GM18502 (cell line): ENCODE data around the gene GPR180.

Experiments used
- ATAC-seq: cut with Tn5 transposase; IDR thresholded peaks from one replicate; pipeline ENCODE4 v1.9.1; 2021; ENCODE audit warnings: mild to moderate bottlenecking; ENCODE audit not compliant: unreplicated experiment, poor library complexity

The GPR180 gene

GRCh38 chr13:94601446-94602431 lies at the start of gene GPR180:
TSS of gene GPR180 (plus strand) at chr13:94601857. CDS start at chr13:94601928, 71 bp downstream.
- ATAC-seq, result peak; percentile 100

GRCh38 chr13:94552095-94552494 lies 49.6 kb upstream of the GPR180 start:
- ATAC-seq, result no peak

- no peak for ATAC-seq
These were observed 47.9 kb upstream of the GPR180 start for GRCh38 chr13:94553766-94554165.

- no peak for ATAC-seq
These were observed 45.6 kb upstream of the GPR180 start for GRCh38 chr13:94556041-94556440.

- ATAC-seq, result no peak
These were observed 45.0 kb upstream of the GPR180 start for GRCh38 chr13:94556621-94557020.

DNA sequence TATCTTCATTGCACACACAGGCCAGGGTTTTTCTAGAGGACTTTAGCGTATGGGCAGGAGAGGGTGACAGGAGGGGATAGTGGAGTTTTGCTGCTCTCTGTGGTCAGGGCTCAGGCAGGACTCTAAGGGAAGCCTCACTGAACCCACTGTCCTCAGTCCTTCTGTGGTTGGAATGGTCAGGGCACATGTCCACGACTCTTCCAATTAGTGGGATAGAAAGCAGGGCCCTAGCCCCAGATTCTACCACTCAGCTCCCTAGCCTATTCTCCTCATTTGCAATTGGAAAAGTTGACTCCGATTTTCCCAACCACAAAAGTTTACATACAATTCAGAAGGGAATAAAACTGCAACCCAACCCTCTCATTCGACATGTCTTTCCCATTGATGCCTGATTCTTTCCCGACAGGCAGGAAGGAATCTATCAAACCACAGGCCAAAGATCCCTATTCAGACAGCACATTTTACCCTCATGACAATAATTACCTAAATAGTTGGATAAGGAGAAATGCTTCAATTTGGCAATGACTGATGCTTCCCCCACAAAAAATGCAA lies 43.9 kb upstream of the GPR180 start:
- ATAC-seq, result no peak

DNA sequence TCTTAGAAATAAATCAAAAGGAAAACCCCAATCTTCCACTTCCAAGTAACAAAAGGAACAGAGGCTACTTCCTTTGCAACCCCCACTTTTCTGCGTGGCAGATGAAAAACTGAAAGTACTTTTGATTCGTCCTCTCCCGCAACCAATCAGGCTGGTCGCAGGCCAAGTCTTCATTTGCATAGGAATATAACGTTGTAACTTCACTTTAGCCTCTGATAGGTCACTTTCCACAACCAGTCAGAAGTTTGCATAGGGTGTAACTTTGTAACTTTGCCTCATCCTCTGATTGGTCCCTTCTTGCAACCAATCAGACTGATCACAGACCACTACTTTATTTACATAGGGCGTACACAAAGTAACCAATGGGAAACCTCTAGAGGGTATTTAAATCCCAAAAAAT lies 42.9 kb upstream of the GPR180 start:
- no peak for ATAC-seq

DNA sequence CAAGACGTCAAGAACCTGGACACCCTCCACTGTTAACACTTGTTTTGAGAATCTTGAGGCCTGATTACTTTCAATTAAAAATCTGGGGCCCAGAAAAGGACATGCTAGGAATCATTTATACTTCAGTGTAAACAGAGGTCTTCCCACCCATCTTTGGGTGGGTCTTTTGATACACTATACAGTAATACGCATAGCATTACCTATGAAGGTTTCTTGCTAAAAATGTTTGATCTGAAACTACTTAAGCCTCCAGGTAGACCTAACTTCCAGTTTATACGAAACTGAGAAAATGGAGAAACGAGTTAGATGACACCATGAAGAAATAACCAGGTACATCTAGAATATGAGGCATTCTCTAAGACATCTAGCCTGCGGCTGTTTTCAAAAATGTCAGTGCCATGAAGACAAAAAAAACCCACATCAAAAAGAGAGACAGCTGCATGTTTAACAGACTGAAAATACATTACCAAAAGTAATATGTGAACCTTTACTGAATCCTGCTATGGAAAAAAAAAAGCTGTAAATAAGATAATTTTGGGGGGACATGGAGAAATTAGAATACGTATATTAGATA lies 42.3 kb upstream of the GPR180 start:
- ATAC-seq, result no peak

GRCh38 chr13:94560116-94560515 lies 41.5 kb upstream of the GPR180 start:
- no peak for ATAC-seq

- no peak for ATAC-seq
These were observed 40.5 kb upstream of the GPR180 start for GRCh38 chr13:94561126-94561525.

DNA sequence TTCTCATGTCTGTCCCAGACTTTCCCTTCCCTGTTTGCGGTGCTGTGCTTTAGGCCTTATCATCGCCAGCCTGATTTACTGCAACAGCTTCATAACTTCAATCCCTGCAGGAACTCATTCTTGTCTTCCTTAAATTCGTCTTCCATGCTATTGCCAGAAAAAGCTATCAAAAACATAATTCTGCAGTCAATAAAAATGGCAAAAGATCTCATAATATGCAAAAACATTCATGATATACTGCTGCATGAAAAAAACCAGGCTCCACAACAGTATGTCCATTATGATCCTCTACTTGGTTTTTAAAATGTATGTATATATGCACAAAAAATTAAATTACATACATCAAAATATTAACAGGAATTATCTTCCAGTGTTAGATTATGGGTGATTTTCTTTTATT lies 34.1 kb upstream of the GPR180 start:
- ATAC-seq, result no peak

GRCh38 chr13:94568443-94568842 lies 33.2 kb upstream of the GPR180 start:
- ATAC-seq, result no peak

GRCh38 chr13:94569615-94570014 lies 32.0 kb upstream of the GPR180 start:
- ATAC-seq, result no peak

DNA sequence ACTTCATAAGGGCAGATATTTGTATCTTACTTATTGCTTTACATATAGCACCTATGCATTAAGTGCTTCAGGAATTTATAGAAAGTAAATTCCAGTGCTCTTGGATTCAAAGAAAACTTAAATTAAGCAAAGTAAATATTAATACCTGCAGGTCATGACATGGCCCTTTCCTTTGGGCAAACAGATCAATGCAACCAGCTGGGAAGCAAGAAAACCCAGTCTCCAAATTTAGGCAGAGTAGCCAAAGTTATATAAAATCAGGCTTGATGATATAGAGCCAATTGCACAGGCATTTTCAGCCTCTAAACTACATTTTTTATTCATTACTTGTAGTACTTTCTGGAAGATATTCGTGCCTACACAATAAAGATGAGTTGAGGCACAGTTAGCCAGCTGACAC lies 22.6 kb upstream of the GPR180 start:
- no peak for ATAC-seq

GRCh38 chr13:94583926-94584325 lies 17.7 kb upstream of the GPR180 start:
- ATAC-seq, result no peak

GRCh38 chr13:94585543-94586101 lies 16.0 kb upstream of the GPR180 start:
- no peak for ATAC-seq

DNA sequence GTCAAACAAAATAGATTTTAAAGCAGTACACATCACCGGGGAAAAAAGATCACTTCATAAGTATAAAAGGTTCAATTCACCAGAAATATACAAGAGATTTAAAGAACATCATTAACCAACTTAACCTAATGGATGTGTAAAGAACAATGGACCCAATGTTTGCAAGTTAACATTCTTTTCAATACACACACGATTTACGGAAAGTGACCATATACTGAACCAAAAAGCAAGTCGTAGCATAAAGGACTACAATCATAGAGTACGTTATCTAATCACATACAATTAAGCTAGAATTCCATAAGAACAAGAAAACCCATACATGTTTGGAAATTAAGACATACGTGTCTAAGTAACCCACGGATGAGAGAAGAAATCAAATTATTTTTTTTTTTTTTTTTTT lies 15.3 kb upstream of the GPR180 start:
- ATAC-seq, result no peak

DNA sequence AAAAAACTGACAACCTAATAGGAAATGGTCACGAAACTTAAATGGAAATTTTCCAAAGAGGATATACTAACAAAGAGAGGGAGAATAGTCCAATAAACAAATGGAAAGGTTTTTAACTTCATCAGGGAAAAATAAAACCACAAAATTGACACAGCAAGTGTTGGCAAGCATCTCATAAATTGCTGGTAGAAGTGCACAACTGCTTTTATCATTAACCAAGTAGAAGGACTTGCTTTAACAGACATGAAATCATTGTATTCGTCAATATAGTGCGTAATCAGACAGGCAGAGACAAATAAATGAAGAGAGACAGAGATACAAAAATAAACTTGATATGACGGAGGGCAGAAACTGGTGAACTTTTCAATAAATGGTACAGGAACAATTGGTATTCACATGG lies 13.1 kb upstream of the GPR180 start:
- no peak for ATAC-seq

- no peak for ATAC-seq
These were observed 10.9 kb upstream of the GPR180 start for GRCh38 chr13:94590744-94591143.

DNA sequence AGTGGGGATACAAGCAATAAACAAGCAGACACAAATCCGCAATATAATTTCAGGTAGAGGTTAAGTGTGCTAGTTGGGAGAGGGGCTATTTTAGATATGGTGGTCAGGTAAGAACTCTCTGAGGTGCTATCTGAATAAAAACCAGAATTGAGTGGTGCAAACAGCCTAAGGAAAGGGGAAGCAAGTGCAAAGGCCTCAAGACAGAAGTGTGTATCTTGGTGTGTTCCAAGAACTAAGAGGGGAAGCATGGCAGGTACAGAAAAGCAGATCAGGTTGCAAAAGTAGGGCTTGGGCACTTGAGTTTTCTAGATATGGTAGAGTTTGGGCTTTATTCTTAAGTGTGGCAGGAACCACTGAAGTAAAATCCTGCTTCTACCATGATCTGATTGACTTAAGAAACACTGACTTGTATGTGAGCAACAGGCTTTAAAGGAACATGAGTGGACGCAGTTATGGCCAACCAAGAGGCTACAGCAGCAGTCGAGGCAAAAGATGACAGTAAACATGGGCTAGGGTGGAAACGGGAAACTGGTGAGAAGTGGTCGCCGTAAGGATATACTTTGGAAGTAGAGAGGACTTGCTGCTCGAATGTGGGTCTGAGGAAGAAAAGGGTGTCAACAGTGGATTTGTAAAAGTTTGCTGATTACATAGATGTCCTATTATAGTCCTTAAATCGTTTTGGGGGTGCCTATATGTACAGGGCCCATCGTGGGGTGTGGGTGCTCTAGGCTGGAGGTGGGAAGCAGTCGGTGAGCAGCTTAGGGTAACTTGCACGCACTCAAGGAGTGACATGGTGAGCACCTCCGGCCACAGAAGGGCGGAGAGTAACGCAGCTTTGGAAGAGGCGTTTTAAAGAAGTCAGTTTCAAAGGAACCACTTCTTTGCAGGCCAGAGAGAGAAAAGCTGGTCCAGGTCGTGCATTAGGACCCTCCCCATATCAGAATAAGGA lies 6.4 kb upstream of the GPR180 start:
- ATAC-seq, result peak; percentile 61
